CD4-positive, CD25-positive, alpha-beta regulatory T cell (primary cell): Measurements from ENCODE around the gene GOSR2. TPM values are rescaled to one million over a fixed set of nuclear protein-coding genes. Genes with fewer than 3 reads are reported as not detected.

Experiments
- ATAC-seq, 2 donors: fragments of 150-1000 bp; cut with Tn5 transposase; one replicate each; pipeline ENCODE4 v1.10.0; 2021; ENCODE audit warnings: low read depth in 2 of 2, moderate number of reproducible peaks in 2 of 2, moderate library complexity in 1 of 2
- DNase-seq, 3 donors: peaks; one replicate each; pipeline versions ENCODE4 v3.0.0 to v3.0.0-alpha.2; 2012 to 2022; ENCODE audit warnings: mixed read lengths in 1 of 3
- H3K27ac ChIP-seq: one replicate; pipeline ENCODE4 v1.7.0; 2013; ENCODE audit warnings: mild to moderate bottlenecking, low read length; ENCODE audit not compliant: insufficient read depth, poor library complexity, severe bottlenecking
- H3K27me3 ChIP-seq: one replicate; pipeline ENCODE4 v1.7.0; 2013; ENCODE audit warnings: low read length; ENCODE audit not compliant: control insufficient read depth, insufficient read depth
- H3K36me3 ChIP-seq: one replicate; pipeline ENCODE4 v1.7.0; 2013; ENCODE audit warnings: mild to moderate bottlenecking, low read length, moderate library complexity; ENCODE audit not compliant: control insufficient read depth, insufficient read depth
- H3K4me1 ChIP-seq: 2 replicates; pipeline ENCODE4 v1.7.0; 2013; ENCODE audit warnings: mild to moderate bottlenecking, low read length; ENCODE audit not compliant: insufficient read depth, control insufficient read depth, poor library complexity, severe bottlenecking
- H3K4me3 ChIP-seq: one replicate; pipeline ENCODE4 v1.7.0; 2013; ENCODE audit warnings: low read depth, mild to moderate bottlenecking, low read length, moderate library complexity
- H3K9me3 ChIP-seq, 2 experiments: 1 replicate in 1 of 2; 2 replicates in 1 of 2; pipeline ENCODE4 v1.7.0; 2013; ENCODE audit warnings: low read length in 2 of 2, mild to moderate bottlenecking in 1 of 2, moderate library complexity in 1 of 2; ENCODE audit not compliant: control insufficient read depth in 2 of 2
- H3K27ac Mint-ChIP-seq, 3 donors: one replicate each; pipeline ENCODE4 v1.8.0; 2020 to 2022; ENCODE audit warnings: mild to moderate bottlenecking in 3 of 3, mixed read lengths in 3 of 3, moderate library complexity in 2 of 3
- H3K27me3 Mint-ChIP-seq: one replicate; pipeline ENCODE4 v1.8.0; 2022; ENCODE audit warnings: mild to moderate bottlenecking, mixed read lengths
- H3K36me3 Mint-ChIP-seq: one replicate; pipeline ENCODE4 v1.8.0; 2020; ENCODE audit warnings: mixed read lengths
- H3K4me1 Mint-ChIP-seq, 4 donors: one replicate each; pipeline ENCODE4 v1.8.0; 2020 to 2022; ENCODE audit warnings: mixed read lengths in 4 of 4, mild to moderate bottlenecking in 1 of 4
- H3K4me3 Mint-ChIP-seq, 4 donors: one replicate each; pipeline ENCODE4 v1.8.0; 2020 to 2022; ENCODE audit warnings: mild to moderate bottlenecking in 4 of 4, mixed read lengths in 4 of 4, moderate library complexity in 3 of 4
- H3K9me3 Mint-ChIP-seq, 7 donors: one replicate each; pipeline ENCODE4 v1.8.0; 2020 to 2022; ENCODE audit warnings: mixed read lengths in 7 of 7, mild to moderate bottlenecking in 3 of 7, moderate library complexity in 2 of 7
- polyA plus RNA-seq, 4 donors: library from polyadenylated mRNA; unstranded; fragments of 300-500 nt; fragmentation: Illumina TruSeq; gene quantifications; one replicate each; pipeline ENCODE4 v1.2.3, GENCODE V29; 2021
- total RNA-seq: library from RNA; stranded (reverse); gene quantifications from one replicate; pipeline ENCODE4 v1.2.3, GENCODE V29; 2022

GOSR2 gene
- total and polyA plus RNA-seq, 5 donors from 2014 or later, result 39.9 to 65.4 (median 54.8) TPM

- no peaks in the 10 kb centered on the region for H3K36me3 ChIP-seq
- Mint-ChIP-seq H3K27ac (no peak overlapping the region), H3K36me3 (peaks cover 3% of the 10 kb centered on the region), H3K4me1 (no peaks in the 10 kb centered on the region), H3K4me3 (no peak overlapping the region), H3K9me3 (no peaks in the 10 kb centered on the region), H3K27me3 (peaks cover 4% of the 10 kb centered on the region)
- no peak overlapping the region for H3K4me3 ChIP-seq
- H3K4me1 ChIP-seq, result no peaks in the 10 kb centered on the region
- peaks cover 2% of the 10 kb centered on the region for H3K27me3 ChIP-seq
- DNase-seq, result no peak
- no peak overlapping the region for H3K27ac ChIP-seq
- ATAC-seq, result no peak
- no peaks in the 10 kb centered on the region for H3K9me3 ChIP-seq
These were observed 66.9 kb downstream of the GOSR2 start for GRCh38 chr17:46989637-46990431.

DNA sequence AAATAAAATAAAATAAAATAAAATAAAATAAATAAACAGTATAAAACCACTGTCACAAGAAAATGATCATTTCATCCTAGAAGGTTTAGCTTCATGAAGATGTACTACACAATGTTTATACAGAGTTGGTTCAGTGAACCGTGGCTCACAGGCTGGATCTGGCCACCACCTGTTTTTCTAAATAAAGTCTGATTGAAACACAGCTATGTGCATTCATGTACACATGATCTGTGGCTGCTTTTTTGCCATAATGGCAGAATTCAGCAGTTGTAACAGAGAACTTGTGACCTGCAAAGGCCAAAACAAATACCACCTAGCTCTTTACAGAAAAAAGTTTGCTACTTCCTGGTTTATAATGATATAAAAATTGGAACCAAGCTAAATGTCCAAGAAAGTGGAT, 68.7 kb downstream of the GOSR2 start:
- Histone ChIP-seq H3K4me1 (no peaks in the 10 kb centered on the region), H3K27ac (no peak overlapping the region), H3K9me3 (no peaks in the 10 kb centered on the region), H3K36me3 (no peaks in the 10 kb centered on the region), H3K4me3 (no peak overlapping the region), H3K27me3 (peaks cover 2% of the 10 kb centered on the region)
- no peak for DNase-seq
- Mint-ChIP-seq H3K36me3 (peaks cover 1% of the 10 kb centered on the region), H3K9me3 (no peaks in the 10 kb centered on the region), H3K4me1 (peaks cover 0 to 2% (median 0%) of the 10 kb centered on the region in 4 donors), H3K27me3 (peaks cover 4% of the 10 kb centered on the region), H3K27ac (no peak overlapping the region), H3K4me3 (no peak overlapping the region)
- no peak for ATAC-seq

Other genes with a start within 250 kb of the GOSR2 start
- gene WNT3, start 104.5 kb upstream of the GOSR2 start, total RNA-seq, result not detected
- not detected for gene WNT3, start 104.5 kb upstream of the GOSR2 start, polyA plus RNA-seq
- gene WNT9B, start 71.6 kb upstream of the GOSR2 start, total RNA-seq, result not detected
- gene WNT9B, start 71.6 kb upstream of the GOSR2 start, polyA plus RNA-seq, result not detected
- gene RPRML, start 56.1 kb downstream of the GOSR2 start, total RNA-seq, result not detected
- gene RPRML, start 56.1 kb downstream of the GOSR2 start, polyA plus RNA-seq, result not detected